Measurements from ENCODE around the gene ABHD1.
"Not testable (repeated sequence)": the region's sequence is repeated elsewhere in the genome, so short reads cannot be mapped to it uniquely, and the experiment has no call there.

ABHD1 gene

GRCh38 chr2:27094353-27094984 is 29.1 kb upstream of the ABHD1 start:
- Mint-ChIP-seq H3K4me3 (no peak overlapping the region), H3K27me3 (no peaks in the 10 kb centered on the region), H3K4me1 (ENCODE audit: low read depth) (peaks cover 14% of the 10 kb centered on the region), H3K27ac (no peak overlapping the region), H3K9me3 (ENCODE audit: low read depth) (no peaks in the 10 kb centered on the region), H3K36me3 (no peaks in the 10 kb centered on the region)

- Mint-ChIP-seq H3K27ac (no peak overlapping the region), H3K9me3 (ENCODE audit: low read depth) (no peaks in the 10 kb centered on the region), H3K4me3 (no peak overlapping the region), H3K27me3 (no peaks in the 10 kb centered on the region), H3K36me3 (no peaks in the 10 kb centered on the region), H3K4me1 (ENCODE audit: low read depth) (peaks cover 11% of the 10 kb centered on the region)
These were observed 28.2 kb upstream of the ABHD1 start for GRCh38 chr2:27095427-27095744.

- no peaks in the 10 kb centered on the region for H3K36me3 Mint-ChIP-seq
- no peaks in the 10 kb centered on the region for H3K9me3 Mint-ChIP-seq (ENCODE audit: low read depth)
- peak overlapping the region; percentile 57 for H3K4me3 Mint-ChIP-seq
- no peak overlapping the region for H3K27ac Mint-ChIP-seq
- H3K27me3 Mint-ChIP-seq: no peaks in the 10 kb centered on the region
- peaks cover 11% of the 10 kb centered on the region for H3K4me1 Mint-ChIP-seq (ENCODE audit: low read depth)
These were observed 27.6 kb upstream of the ABHD1 start for GRCh38 chr2:27095745-27096651.

GRCh38 chr2:27096748-27097297 is 26.8 kb upstream of the ABHD1 start:
- peaks cover 9% of the 10 kb centered on the region for H3K4me1 Mint-ChIP-seq (ENCODE audit: low read depth)
- H3K9me3 Mint-ChIP-seq (ENCODE audit: low read depth): no peaks in the 10 kb centered on the region
- no peaks in the 10 kb centered on the region for H3K27me3 Mint-ChIP-seq
- H3K36me3 Mint-ChIP-seq: no peaks in the 10 kb centered on the region
- no peak overlapping the region for H3K4me3 Mint-ChIP-seq
- no peak overlapping the region for H3K27ac Mint-ChIP-seq

GRCh38 chr2:27097341-27097740 is 26.3 kb upstream of the ABHD1 start:
- H3K36me3 Mint-ChIP-seq: no peaks in the 10 kb centered on the region
- H3K27me3 Mint-ChIP-seq: no peaks in the 10 kb centered on the region
- H3K4me1 Mint-ChIP-seq (ENCODE audit: low read depth): peaks cover 9% of the 10 kb centered on the region
- H3K9me3 Mint-ChIP-seq (ENCODE audit: low read depth): no peaks in the 10 kb centered on the region
- H3K4me3 Mint-ChIP-seq: no peak overlapping the region
- H3K27ac Mint-ChIP-seq: no peak overlapping the region

- H3K4me3 Mint-ChIP-seq: no peak overlapping the region
- H3K27ac Mint-ChIP-seq: no peak overlapping the region
- no peaks in the 10 kb centered on the region for H3K9me3 Mint-ChIP-seq (ENCODE audit: low read depth)
- H3K36me3 Mint-ChIP-seq: no peaks in the 10 kb centered on the region
- H3K27me3 Mint-ChIP-seq: no peaks in the 10 kb centered on the region
- peaks cover 9% of the 10 kb centered on the region for H3K4me1 Mint-ChIP-seq (ENCODE audit: low read depth)
These were observed 24.2 kb upstream of the ABHD1 start for GRCh38 chr2:27099334-27099955.

GRCh38 chr2:27100036-27100435 is 23.6 kb upstream of the ABHD1 start:
- H3K9me3 Mint-ChIP-seq (ENCODE audit: low read depth): no peaks in the 10 kb centered on the region
- no peak overlapping the region for H3K4me3 Mint-ChIP-seq
- H3K27me3 Mint-ChIP-seq: no peaks in the 10 kb centered on the region
- H3K36me3 Mint-ChIP-seq: no peaks in the 10 kb centered on the region
- no peak overlapping the region for H3K27ac Mint-ChIP-seq
- H3K4me1 Mint-ChIP-seq (ENCODE audit: low read depth): peaks cover 9% of the 10 kb centered on the region

- Mint-ChIP-seq H3K4me3 (no peak overlapping the region), H3K9me3 (ENCODE audit: low read depth) (no peaks in the 10 kb centered on the region), H3K27ac (no peak overlapping the region), H3K36me3 (peaks cover 2% of the 10 kb centered on the region), H3K27me3 (peaks cover 3% of the 10 kb centered on the region), H3K4me1 (ENCODE audit: low read depth) (no peaks in the 10 kb centered on the region)
These were observed 21.3 kb upstream of the ABHD1 start for GRCh38 chr2:27102329-27102728.

GRCh38 chr2:27105981-27106380 is 17.6 kb upstream of the ABHD1 start:
- Mint-ChIP-seq H3K27ac (no peak overlapping the region), H3K27me3 (peaks cover 3% of the 10 kb centered on the region), H3K4me1 (ENCODE audit: low read depth) (no peaks in the 10 kb centered on the region), H3K4me3 (no peak overlapping the region), H3K9me3 (ENCODE audit: low read depth) (no peaks in the 10 kb centered on the region), H3K36me3 (peaks cover 4% of the 10 kb centered on the region)

- H3K9me3 Mint-ChIP-seq (ENCODE audit: low read depth): no peaks in the 10 kb centered on the region
- peaks cover 3% of the 10 kb centered on the region for H3K27me3 Mint-ChIP-seq
- H3K27ac Mint-ChIP-seq: no peak overlapping the region
- no peak overlapping the region for H3K4me3 Mint-ChIP-seq
- H3K36me3 Mint-ChIP-seq: peaks cover 4% of the 10 kb centered on the region
- no peaks in the 10 kb centered on the region for H3K4me1 Mint-ChIP-seq (ENCODE audit: low read depth)
These were observed 15.4 kb upstream of the ABHD1 start for GRCh38 chr2:27108221-27108620.

- no peaks in the 10 kb centered on the region for H3K9me3 Mint-ChIP-seq (ENCODE audit: low read depth)
- no peaks in the 10 kb centered on the region for H3K4me1 Mint-ChIP-seq (ENCODE audit: low read depth)
- H3K27me3 Mint-ChIP-seq: peaks cover 3% of the 10 kb centered on the region
- no peak overlapping the region for H3K4me3 Mint-ChIP-seq
- peaks cover 4% of the 10 kb centered on the region for H3K36me3 Mint-ChIP-seq
- no peak overlapping the region for H3K27ac Mint-ChIP-seq
These were observed 14.5 kb upstream of the ABHD1 start for GRCh38 chr2:27109083-27109482.

- not testable (repeated sequence) for H3K9me3 Mint-ChIP-seq (ENCODE audit: low read depth); H3K27ac Mint-ChIP-seq; H3K4me1 Mint-ChIP-seq (ENCODE audit: low read depth); H3K27me3 Mint-ChIP-seq; H3K36me3 Mint-ChIP-seq
- peak overlapping the region; percentile 27 for H3K4me3 Mint-ChIP-seq
These were observed 12.8 kb upstream of the ABHD1 start for GRCh38 chr2:27110603-27111352.

- not testable (repeated sequence) for H3K4me1 Mint-ChIP-seq (ENCODE audit: low read depth); H3K36me3 Mint-ChIP-seq; H3K27ac Mint-ChIP-seq; H3K27me3 Mint-ChIP-seq; H3K4me3 Mint-ChIP-seq; H3K9me3 Mint-ChIP-seq (ENCODE audit: low read depth)
These were observed 12.1 kb upstream of the ABHD1 start for GRCh38 chr2:27111392-27112078.

- no peaks in the 10 kb centered on the region for H3K9me3 Mint-ChIP-seq (ENCODE audit: low read depth)
- H3K27me3 Mint-ChIP-seq: peaks cover 13% of the 10 kb centered on the region
- no peak overlapping the region for H3K4me3 Mint-ChIP-seq
- no peak overlapping the region for H3K27ac Mint-ChIP-seq
- H3K4me1 Mint-ChIP-seq (ENCODE audit: low read depth): peaks cover 7% of the 10 kb centered on the region
- peaks cover 6% of the 10 kb centered on the region for H3K36me3 Mint-ChIP-seq
These were observed 8.1 kb upstream of the ABHD1 start for GRCh38 chr2:27115519-27115918.

Data from activated naive CD8-positive, alpha-beta T cell (primary cell).